Measurements from ENCODE around the gene LBR.
A peak's percentile ranks its signal among the peaks of the same experiment; 100 is the strongest.

LBR gene

GRCh38 chr1:225427235-225428067, at the start of gene LBR:
LBR (minus strand) TSS chr1:225428038; CDS start chr1:225424075, 3,963 bp downstream.
- ChIA-PET POLR2A (interaction anchor here (0.8 to 1.5 kb wide), 7 partner anchors 11 to 513 kb away, joined by 3 to 4 read pairs (median 3); partner anchors contain the start of genes ENAH, LEFTY2 and PYCR2), CTCF (interaction anchor here (2.8 kb wide), 1 partner anchor 47 kb away, joined by 10 read pairs; no protein-coding TSS in a partner anchor)
- DNase-seq (ENCODE audit: extremely low spot score): no peak
- TF ChIP-seq LEF1 (IDR thresholded peaks at IDR 0.05; ENCODE audit: borderline replicate concordance) (peak; percentile 94), ELF4 (IDR thresholded peaks at IDR 0.05) (no peak), ARNT (IDR thresholded peaks at IDR 0.05) (peak; percentile 53; the same call in 1 of the 2 replicates)

- CTCF ChIA-PET: interaction anchor here (1.1 to 1.5 kb wide), 2 partner anchors 295 to 300 kb away, joined by 4 to 5 read pairs; partner anchors contain the start of gene SRP9
- no peak for TF ChIP-seq PKNOX1 (IDR thresholded peaks at IDR 0.05)
- no peak for TF ChIP-seq TARDBP (IDR thresholded peaks at IDR 0.05)
- TF ChIP-seq FOXK2 (IDR thresholded peaks at IDR 0.05): no peak
- no peak for TF ChIP-seq SP1 (IDR thresholded peaks at IDR 0.05)
- no peak for TF ChIP-seq NFRKB (IDR thresholded peaks at IDR 0.05)
- TF ChIP-seq ELF4 (IDR thresholded peaks at IDR 0.05): no peak
- no peak for TF ChIP-seq CTBP1 (IDR thresholded peaks at IDR 0.05; ENCODE audit: borderline replicate concordance)
- no peak for TF ChIP-seq SUZ12 (IDR thresholded peaks at IDR 0.05)
- POLR2A ChIA-PET: interaction anchor here (1.6 kb wide), 1 partner anchor 295 kb away, joined by 3 read pairs; no protein-coding TSS in a partner anchor
- no peak for DNase-seq (ENCODE audit: extremely low spot score)
Observed at GRCh38 chr1:225477296-225477911, 49.6 kb upstream of the LBR start.

- ChIA-PET POLR2A (interaction anchor here (0.7 to 0.8 kb wide), 2 partner anchors 301 to 586 kb away, joined by 3 read pairs; partner anchors contain the start of genes H3-3A and SRP9), CTCF (interaction anchor here (0.7 to 1.5 kb wide), 4 partner anchors 291 to 301 kb away, joined by 3 to 5 read pairs (median 4); partner anchors contain the start of gene SRP9)
- DNase-seq (ENCODE audit: extremely low spot score): no peak
- no peak for TF ChIP-seq ZNF384 (IDR thresholded peaks at IDR 0.05)
- no peak for TF ChIP-seq SP1 (IDR thresholded peaks at IDR 0.05)
- TF ChIP-seq FOXK2 (IDR thresholded peaks at IDR 0.05): no peak
- no peak for TF ChIP-seq TARDBP (IDR thresholded peaks at IDR 0.05)
- TF ChIP-seq L3MBTL2 (conservative IDR thresholded peaks at IDR 0.05): no peak
- TF ChIP-seq FOXA1 (IDR thresholded peaks at IDR 0.05): no peak
- no peak for TF ChIP-seq SUZ12 (IDR thresholded peaks at IDR 0.05)
- no peak for TF ChIP-seq ELF4 (IDR thresholded peaks at IDR 0.05)
- TF ChIP-seq BHLHE40 (IDR thresholded peaks at IDR 0.05; ENCODE audit: borderline replicate concordance): no peak
- no peak for TF ChIP-seq HDGF (IDR thresholded peaks at IDR 0.05; ENCODE audit: borderline replicate concordance)
- no peak for TF ChIP-seq NFRKB (IDR thresholded peaks at IDR 0.05)
- no peak for TF ChIP-seq FOXM1 (IDR thresholded peaks at IDR 0.05; ENCODE audit: borderline replicate concordance)
- TF ChIP-seq LEF1 (IDR thresholded peaks at IDR 0.05; ENCODE audit: borderline replicate concordance): no peak
- TF ChIP-seq PKNOX1 (IDR thresholded peaks at IDR 0.05): no peak
- TF ChIP-seq ARNT (IDR thresholded peaks at IDR 0.05): no peak
- TF ChIP-seq CTBP1 (IDR thresholded peaks at IDR 0.05; ENCODE audit: borderline replicate concordance): no peak
Observed at GRCh38 chr1:225476538-225476988, 48.7 kb upstream of the LBR start.

GRCh38 chr1:225476100-225476511, 48.3 kb upstream of the LBR start:
- peak; percentile 75; the same call in 1 of the 2 replicates for TF ChIP-seq FOXM1 (IDR thresholded peaks at IDR 0.05; ENCODE audit: borderline replicate concordance)
- TF ChIP-seq SP1 (IDR thresholded peaks at IDR 0.05): no peak
- DNase-seq (ENCODE audit: extremely low spot score): no peak
- ChIA-PET CTCF (interaction anchor here (1.0 to 2.0 kb wide), 4 partner anchors 179 to 302 kb away, joined by 3 to 25 read pairs (median 6); partner anchors contain the start of gene SRP9), POLR2A (interaction anchor here (0.7 to 0.8 kb wide), 2 partner anchors 301 to 587 kb away, joined by 3 read pairs; partner anchors contain the start of genes H3-3A and SRP9)

GRCh38 chr1:225474986-225475820, 47.4 kb upstream of the LBR start:
- ChIA-PET CTCF (interaction anchor here (0.5 to 2.3 kb wide), 63 partner anchors 10 to 524 kb away, joined by 3 to 25 read pairs (median 4); partner anchors contain the start of genes EPHX1, LBR, LEFTY1 and LEFTY2), POLR2A (interaction anchor here (1.0 to 1.5 kb wide), 2 partner anchors 178 to 303 kb away, joined by 3 to 6 read pairs; partner anchors contain the start of genes ENAH and SRP9)
- DNase-seq (ENCODE audit: extremely low spot score): peak; percentile 94
- TF ChIP-seq CTBP1 (IDR thresholded peaks at IDR 0.05; ENCODE audit: borderline replicate concordance): no peak
- no peak for TF ChIP-seq ELF4 (IDR thresholded peaks at IDR 0.05)
- TF ChIP-seq HDGF (IDR thresholded peaks at IDR 0.05; ENCODE audit: borderline replicate concordance): peak; percentile 82; the same call in 1 of the 2 replicates
- TF ChIP-seq TARDBP (IDR thresholded peaks at IDR 0.05): no peak
- peak; percentile 90 for TF ChIP-seq ARNT (IDR thresholded peaks at IDR 0.05)
- TF ChIP-seq PKNOX1 (IDR thresholded peaks at IDR 0.05): no peak
- TF ChIP-seq FOXA1 (IDR thresholded peaks at IDR 0.05): no peak
- TF ChIP-seq LEF1 (IDR thresholded peaks at IDR 0.05; ENCODE audit: borderline replicate concordance): peak; percentile 85; the same call in 1 of the 2 replicates
- TF ChIP-seq FOXM1 (IDR thresholded peaks at IDR 0.05; ENCODE audit: borderline replicate concordance): peak; percentile 36; the same call in 1 of the 2 replicates
- no peak for TF ChIP-seq NFRKB (IDR thresholded peaks at IDR 0.05)
- TF ChIP-seq BHLHE40 (IDR thresholded peaks at IDR 0.05; ENCODE audit: borderline replicate concordance): no peak
- TF ChIP-seq SUZ12 (IDR thresholded peaks at IDR 0.05): no peak

Data from HEK293T (cell line).